Aorta (tissue), 5 donors: ENCODE data around the gene PON2. TPM values are rescaled to one million over a fixed set of nuclear protein-coding genes. Genes with fewer than 3 reads are reported as not detected.

Experiments used
- ATAC-seq: fragments of 200-7000 bp; cut with Tn5 transposase; one replicate; pipeline ENCODE4 v1.9.1; 2022; ENCODE audit warnings: moderate library complexity; ENCODE audit not compliant: low FRiP score
- DNase-seq, 2 donors: peaks; one replicate each; pipeline ENCODE4 v3.0.0-alpha.2; 2020
- H3K27ac ChIP-seq, 2 donors: one replicate each; pipeline ENCODE4 v1.5.1; 2013; ENCODE audit warnings: low read length in 2 of 2, mild to moderate bottlenecking in 2 of 2, moderate library complexity in 2 of 2, control low read depth in 1 of 2, inconsistent platforms in 1 of 2, low read depth in 1 of 2
- H3K27me3 ChIP-seq, 2 donors: one replicate each; pipeline ENCODE4 v1.6.1; 2013; ENCODE audit warnings: control low read depth in 1 of 2, low read length in 1 of 2, mild to moderate bottlenecking in 1 of 2, moderate library complexity in 1 of 2; ENCODE audit not compliant: insufficient read depth in 2 of 2, control insufficient read depth in 1 of 2
- H3K36me3 ChIP-seq, 2 donors: one replicate each; pipeline ENCODE4 v1.6.1; 2013; ENCODE audit warnings: control low read depth in 1 of 2, low read length in 1 of 2, mild to moderate bottlenecking in 1 of 2; ENCODE audit not compliant: insufficient read depth in 2 of 2, control insufficient read depth in 1 of 2
- H3K4me1 ChIP-seq, 2 donors: one replicate each; pipeline ENCODE4 v1.6.1; 2013; ENCODE audit warnings: low read length in 2 of 2, control low read depth in 1 of 2, mild to moderate bottlenecking in 1 of 2, moderate library complexity in 1 of 2; ENCODE audit not compliant: insufficient read depth in 2 of 2, control insufficient read depth in 1 of 2
- H3K4me3 ChIP-seq, 2 donors: one replicate each; pipeline ENCODE4 v1.5.1; 2013; ENCODE audit warnings: low read length in 2 of 2, control low read depth in 1 of 2, mild to moderate bottlenecking in 1 of 2
- H3K9me3 ChIP-seq: one replicate; pipeline ENCODE4 v1.6.1; 2013; ENCODE audit warnings: mild to moderate bottlenecking, low read length; ENCODE audit not compliant: control insufficient read depth
- WGBS, 2 donors: extraction: QIAGEN DNeasy Blood & Tissue Kit; methylation state at CpG; one replicate each; pipeline ENCODE4 v1.1.7; 2013; 5-methylcytosine and 5-hydroxymethylcytosine counted together
- intact Hi-C, 2 donors: fragments of 100-400 bp; cut with DNase I; formaldehyde crosslinking; loops; one replicate each; pipeline versions ENCODE4 v1.14.2 to v1.15.0; 2022
- polyA plus RNA-seq, 2 donors: library from polyadenylated mRNA; stranded (reverse); fragments of 200-250 nt; gene quantifications; one replicate each; pipeline ENCODE4 v1.2.3, GENCODE V29; 2013
- total RNA-seq, 2 donors: library from RNA; stranded (reverse); fragmentation: NEBNext Ultra II Directional; extraction: Animal tissue kit (Norgen Biotek cat#: 25700); gene quantifications; one replicate each; pipeline ENCODE4 v1.2.1, GENCODE V29; 2021
- donor health status: healthy with polysubstance abuse.
- donor health status: Bipolar disorder and iron deficiency.
- donor health status: DM: no; HTN: no; CAD: no.
- donor health status: DM: no; HTN: no; CAD: no.
- donor health status: DM: yes; HTN: yes; CAD: no.

The PON2 gene
- total and polyA plus RNA-seq, 4 donors: 27.9 to 60.3 (median 51.8) TPM

DNA sequence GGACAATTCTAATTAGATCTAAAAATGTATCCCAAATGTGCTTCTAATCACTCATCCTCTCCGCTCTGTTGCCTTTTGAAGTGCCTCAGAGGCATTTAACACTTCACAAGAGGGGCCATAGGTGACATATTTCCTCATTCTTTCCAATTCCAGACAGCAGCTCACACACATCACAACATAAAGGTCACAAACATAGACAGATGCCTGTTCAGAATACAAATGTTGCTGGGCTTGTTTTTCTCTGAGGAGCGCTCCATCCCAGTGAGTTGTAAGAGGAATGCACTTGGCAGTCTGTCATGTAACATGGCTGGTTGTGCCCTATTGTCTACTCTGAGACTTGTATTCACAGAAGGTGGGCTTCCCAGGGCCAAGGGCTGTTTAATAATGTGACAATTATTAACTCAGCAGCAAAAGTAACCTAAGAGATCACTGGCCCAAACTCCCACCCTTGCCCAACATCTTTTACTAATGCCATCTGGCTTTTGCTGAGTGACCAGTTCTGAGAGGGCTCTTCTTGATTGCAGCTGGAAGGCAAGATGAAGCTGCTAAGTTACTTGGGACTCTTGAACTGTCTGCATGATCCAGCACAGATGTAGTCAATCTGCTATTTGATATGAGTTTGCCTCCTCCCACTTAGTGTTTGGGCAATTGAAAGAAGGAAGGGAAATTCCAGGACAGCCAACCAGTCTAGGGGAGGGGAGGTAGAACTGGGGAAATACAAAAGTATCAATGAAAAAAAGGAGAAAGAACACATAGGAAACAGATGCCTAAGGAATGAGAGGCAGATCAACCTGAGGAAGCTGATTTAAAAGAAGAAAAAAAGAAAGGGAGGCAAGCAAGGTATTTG, 13.6 kb downstream of the PON2 start:
- intact Hi-C loops: no loop called here
- H3K9me3 ChIP-seq: no peaks in the 10 kb centered on the region
- H3K4me3 ChIP-seq: no peak overlapping the region
- DNase-seq (no peak), ATAC-seq (no peak)
- peaks cover 0 to 2% of the 10 kb centered on the region in 2 donors for H3K36me3 ChIP-seq
- 95 to 96% methylated on average over 2 of the region's 2 CpGs for WGBS, 2 donors
- H3K4me1 ChIP-seq: no peaks in the 10 kb centered on the region
- no peak overlapping the region for H3K27ac ChIP-seq
- H3K27me3 ChIP-seq: no peaks in the 10 kb centered on the region

DNA sequence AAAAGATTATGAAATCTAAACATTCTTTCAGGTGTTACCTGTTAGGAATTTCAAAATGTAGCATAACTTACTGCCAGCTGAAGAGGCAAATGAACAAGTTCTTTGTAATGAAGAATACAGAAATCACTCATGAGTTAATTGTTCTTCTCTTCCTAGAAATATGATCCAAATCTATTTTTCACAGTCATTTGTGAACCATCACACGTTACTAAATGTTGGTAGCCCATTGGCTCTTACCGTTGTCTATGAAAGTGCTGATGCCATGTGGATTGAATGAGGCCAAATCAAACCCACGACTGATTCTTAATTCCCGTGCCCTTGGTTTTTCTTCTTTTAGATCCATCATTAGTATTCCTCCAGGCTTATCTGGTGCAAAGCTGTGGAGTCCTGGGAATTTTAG, 22.8 kb downstream of the PON2 start:
- Histone ChIP-seq H3K9me3 (no peaks in the 10 kb centered on the region), H3K36me3 (peaks cover 3 to 9% of the 10 kb centered on the region in 2 donors), H3K27me3 (no peaks in the 10 kb centered on the region), H3K27ac (no peak overlapping the region), H3K4me1 (no peaks in the 10 kb centered on the region), H3K4me3 (no peak overlapping the region)
- 29 to 51% methylated on average over 4 of the region's 4 CpGs for WGBS, 2 donors
- intact Hi-C loops: no loop called here
- DNase-seq (no peak), ATAC-seq (no peak)

DNA sequence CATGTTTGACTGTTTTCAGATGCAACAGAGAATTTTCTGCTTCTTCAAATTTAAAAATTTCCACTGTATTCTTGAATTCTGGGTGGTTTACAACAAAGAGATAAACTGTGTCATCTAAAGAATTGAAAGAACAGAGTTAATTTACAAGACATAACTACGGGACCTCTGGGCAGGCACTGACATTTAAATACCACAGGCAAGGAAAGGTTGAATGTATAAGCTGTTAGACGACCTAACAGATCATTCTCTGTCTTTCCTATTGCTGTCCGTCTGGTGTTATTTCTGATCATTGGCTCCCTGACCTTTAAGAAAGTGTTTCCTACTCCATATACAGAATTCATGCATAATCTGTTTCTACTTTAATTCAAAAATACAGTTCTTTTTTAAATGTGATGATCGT, 23.2 kb downstream of the PON2 start:
- intact Hi-C loops: no loop called here
- no peak overlapping the region for H3K27ac ChIP-seq
- H3K27me3 ChIP-seq: no peaks in the 10 kb centered on the region
- WGBS, 2 donors: 89 to 91% methylated on average over 4 of the region's 4 CpGs
- H3K4me1 ChIP-seq: no peaks in the 10 kb centered on the region
- peaks cover 3 to 9% of the 10 kb centered on the region in 2 donors for H3K36me3 ChIP-seq
- H3K9me3 ChIP-seq: no peaks in the 10 kb centered on the region
- no peak overlapping the region for H3K4me3 ChIP-seq
- no peak for DNase-seq
- ATAC-seq: no peak

DNA sequence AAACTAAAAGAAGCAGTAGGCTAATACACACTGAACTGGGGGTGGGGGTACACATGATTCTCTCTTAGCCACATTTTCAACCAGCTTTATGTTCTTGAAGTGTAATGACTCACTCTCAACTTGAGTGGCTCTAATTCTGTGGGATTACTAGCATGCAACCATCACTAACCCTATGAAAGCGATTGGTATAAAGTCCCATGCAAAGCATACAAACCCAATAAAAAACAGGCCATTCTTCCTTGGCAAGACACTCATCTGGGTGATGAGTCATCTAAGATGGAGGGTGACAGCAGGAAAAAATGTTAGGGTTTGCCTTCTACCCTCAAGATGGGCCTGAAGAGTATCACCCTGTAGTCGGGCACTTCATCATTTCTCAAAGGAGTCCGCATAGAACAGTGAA, 23.8 kb downstream of the PON2 start:
- Histone ChIP-seq H3K4me1 (no peaks in the 10 kb centered on the region), H3K27me3 (no peaks in the 10 kb centered on the region), H3K9me3 (no peaks in the 10 kb centered on the region), H3K27ac (no peak overlapping the region), H3K36me3 (peaks cover 3 to 9% of the 10 kb centered on the region in 2 donors), H3K4me3 (no peak overlapping the region)
- 92 to 95% methylated on average over 3 of the region's 3 CpGs for WGBS, 2 donors
- intact Hi-C loops: no loop called here
- DNase-seq (no peak), ATAC-seq (no peak)

DNA sequence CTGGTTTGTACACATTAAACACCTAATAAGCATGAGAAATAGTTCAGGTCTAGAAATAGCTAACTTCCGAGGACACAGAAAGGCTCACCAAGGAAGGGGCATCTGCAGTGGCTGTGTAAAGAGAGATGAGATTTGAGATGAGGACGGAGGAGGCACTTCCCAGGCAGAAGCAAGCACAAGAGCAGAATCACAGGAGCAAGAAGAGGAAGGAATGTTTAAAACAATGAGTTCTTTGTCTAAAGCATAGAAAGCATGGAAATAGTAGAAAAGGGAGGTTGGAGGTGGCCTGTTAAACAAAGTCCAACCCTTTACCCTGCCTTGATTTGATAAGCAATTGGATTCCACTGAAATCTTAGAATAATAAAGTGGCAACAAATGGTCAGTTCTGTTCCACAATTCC, 27.1 kb downstream of the PON2 start:
- intact Hi-C loops: no loop called here
- H3K36me3 ChIP-seq: peaks cover 3 to 9% of the 10 kb centered on the region in 2 donors

DNA sequence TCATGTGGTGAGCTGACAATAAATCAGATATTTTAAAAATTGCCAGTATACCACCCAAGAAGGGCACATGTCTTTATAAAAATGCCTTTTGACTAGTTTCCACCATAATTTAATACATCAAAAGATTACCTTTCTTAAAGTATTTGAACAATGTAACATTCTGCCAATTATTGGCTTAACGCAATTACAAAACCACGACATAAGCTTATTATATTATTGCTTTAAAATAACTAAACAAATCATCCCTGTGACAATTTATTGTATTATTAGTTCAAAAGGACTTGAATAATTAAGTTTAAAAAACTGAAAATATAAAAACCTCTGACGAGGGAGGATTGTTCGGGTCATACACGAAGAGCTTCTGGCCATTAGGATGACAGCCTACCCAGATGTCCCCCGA, 29.0 kb downstream of the PON2 start:
- intact Hi-C loops: no loop called here
- H3K27me3 ChIP-seq: no peaks in the 10 kb centered on the region
- ATAC-seq (no peak), DNase-seq (no peak)
- no peak overlapping the region for H3K27ac ChIP-seq
- no peak overlapping the region for H3K4me3 ChIP-seq
- H3K9me3 ChIP-seq: no peaks in the 10 kb centered on the region
- WGBS, 2 donors: 96 to 98% methylated on average over 6 of the region's 6 CpGs
- H3K4me1 ChIP-seq: no peaks in the 10 kb centered on the region
- peaks cover 3 to 4% of the 10 kb centered on the region in 2 donors for H3K36me3 ChIP-seq

More for the DNA sequence above, 27.1 kb downstream of the PON2 start:
- no peaks in the 10 kb centered on the region for H3K4me1 ChIP-seq
- DNase-seq (no peak), ATAC-seq (no peak)
- H3K4me3 ChIP-seq: no peak overlapping the region
- no peak overlapping the region for H3K27ac ChIP-seq
- 56 to 86% methylated on average over 2 of the region's 2 CpGs for WGBS, 2 donors
- no peaks in the 10 kb centered on the region for H3K27me3 ChIP-seq
- H3K9me3 ChIP-seq: no peaks in the 10 kb centered on the region

DNA sequence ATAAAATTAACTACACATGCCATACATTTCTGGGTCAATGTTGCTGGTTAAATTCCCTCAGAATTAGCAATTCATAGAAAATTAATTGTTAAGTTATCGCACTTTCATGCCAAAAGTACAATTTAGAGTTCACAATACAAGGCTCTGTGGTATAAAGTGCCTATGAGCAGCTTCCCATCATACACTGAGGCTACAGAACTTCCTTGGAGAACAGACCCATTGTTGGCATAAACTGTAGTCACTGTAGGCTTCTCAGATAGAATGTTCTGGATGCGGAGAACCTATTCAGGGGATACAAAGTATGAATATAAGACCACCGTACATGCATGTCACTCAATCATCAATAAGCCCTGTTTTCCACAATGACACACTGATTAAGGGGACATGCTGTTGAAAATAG, 29.6 kb downstream of the PON2 start:
- H3K4me1 ChIP-seq: no peaks in the 10 kb centered on the region
- no peaks in the 10 kb centered on the region for H3K9me3 ChIP-seq
- WGBS, 2 donors: 97% methylated on average over 3 of the region's 3 CpGs
- no peak overlapping the region for H3K27ac ChIP-seq
- DNase-seq: no peak
- H3K27me3 ChIP-seq: no peaks in the 10 kb centered on the region
- intact Hi-C loops: no loop called here
- H3K36me3 ChIP-seq: peaks cover 3 to 4% of the 10 kb centered on the region in 2 donors
- H3K4me3 ChIP-seq: no peak overlapping the region
- ATAC-seq: no peak

DNA sequence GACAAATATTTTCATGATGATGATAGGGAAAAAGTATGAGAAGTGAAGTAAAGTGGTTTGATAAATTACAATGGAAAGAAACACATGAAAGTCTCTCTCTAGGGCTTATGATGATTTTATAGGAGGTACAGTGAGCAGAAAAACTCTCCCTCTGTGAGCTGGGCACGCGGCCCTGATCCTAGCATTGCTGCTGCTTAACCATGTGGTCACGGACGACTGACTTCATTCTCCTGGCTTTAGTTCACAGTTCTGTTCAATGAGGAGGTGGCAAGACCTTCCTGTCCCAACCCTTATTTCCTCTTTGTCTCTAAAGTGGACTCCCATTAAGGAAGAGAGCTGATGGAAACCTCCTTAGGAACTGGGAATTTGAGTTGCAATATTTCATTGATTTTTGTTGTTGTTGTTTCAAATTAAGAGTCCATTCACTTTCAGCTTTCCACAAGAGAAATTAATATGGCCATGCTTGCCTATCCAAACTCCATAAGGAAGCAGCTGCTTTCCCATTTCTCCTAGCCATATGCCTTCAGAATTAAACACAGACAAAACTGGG, 30.4 kb downstream of the PON2 start:
- 14 to 22% methylated on average over 4 of the region's 4 CpGs for WGBS, 2 donors
- Histone ChIP-seq H3K4me1 (no peaks in the 10 kb centered on the region), H3K4me3 (no peak overlapping the region), H3K27ac (no peak overlapping the region), H3K9me3 (no peaks in the 10 kb centered on the region), H3K36me3 (peaks cover 3 to 4% of the 10 kb centered on the region in 2 donors), H3K27me3 (no peaks in the 10 kb centered on the region)
- ATAC-seq (no peak), DNase-seq (no peak)
- intact Hi-C loops: no loop called here
